Effector CD8-positive, alpha-beta T cell (primary cell): ENCODE data around the gene POU2F2.
"Not testable (repeated sequence)": the region's sequence is repeated elsewhere in the genome, so short reads cannot be mapped to it uniquely, and the experiment has no call there.

Experiments
- DNase-seq: peaks from one replicate; lab custom pipeline; 2025; lab: John Stamatoyannopoulos, UW

POU2F2 gene

DNA sequence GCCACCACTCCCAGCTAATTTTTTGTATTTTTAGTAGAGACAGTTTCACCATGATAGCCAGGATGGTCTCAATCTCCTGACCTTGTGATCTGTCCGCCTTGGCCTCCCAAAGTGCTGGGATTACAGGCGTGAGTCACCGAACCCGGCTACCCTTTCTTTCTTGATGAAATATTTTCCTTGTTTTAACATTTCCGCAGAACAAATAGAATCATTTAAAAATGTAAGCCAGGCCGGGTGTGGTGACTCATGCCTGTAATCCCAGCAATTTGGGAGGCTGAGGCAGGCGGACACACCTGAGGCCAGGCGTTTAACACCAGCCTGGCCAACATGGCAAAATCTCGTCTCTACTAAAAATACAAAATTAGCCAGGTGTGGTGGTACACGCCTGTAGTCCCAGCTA, 32.0 kb downstream of the POU2F2 start:
- DNase-seq, result not testable (repeated sequence)

DNA sequence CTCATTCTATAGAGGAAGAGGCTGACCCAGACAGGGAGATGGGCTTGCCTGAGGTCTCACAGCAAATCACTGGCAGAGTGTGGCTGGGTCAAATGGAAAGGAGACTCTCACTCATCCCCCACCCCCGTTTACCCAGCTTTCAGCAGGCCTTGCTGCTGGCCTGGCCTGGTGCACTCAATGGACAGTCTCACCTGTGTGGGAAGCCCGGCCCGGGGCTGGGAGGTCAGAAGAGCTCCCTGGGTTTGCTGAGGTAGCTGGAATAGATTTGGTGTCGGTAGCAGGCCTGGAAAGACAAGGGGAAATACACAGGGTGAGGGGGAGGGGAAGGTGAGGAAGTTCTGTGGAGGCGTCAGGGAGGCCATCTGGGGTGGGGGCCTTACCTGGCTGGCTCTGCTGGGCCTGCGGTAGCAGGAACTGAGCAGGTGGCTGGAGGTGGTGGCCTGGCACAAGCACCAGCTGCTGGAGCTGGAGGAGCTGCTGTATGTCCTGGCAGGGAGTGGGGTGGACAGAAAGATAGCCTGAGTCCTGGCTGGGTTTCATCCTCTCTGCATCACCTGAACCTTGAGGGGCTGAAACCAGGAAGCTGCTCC, 32.8 kb downstream of the POU2F2 start:
- DNase-seq, result no peak

DNA sequence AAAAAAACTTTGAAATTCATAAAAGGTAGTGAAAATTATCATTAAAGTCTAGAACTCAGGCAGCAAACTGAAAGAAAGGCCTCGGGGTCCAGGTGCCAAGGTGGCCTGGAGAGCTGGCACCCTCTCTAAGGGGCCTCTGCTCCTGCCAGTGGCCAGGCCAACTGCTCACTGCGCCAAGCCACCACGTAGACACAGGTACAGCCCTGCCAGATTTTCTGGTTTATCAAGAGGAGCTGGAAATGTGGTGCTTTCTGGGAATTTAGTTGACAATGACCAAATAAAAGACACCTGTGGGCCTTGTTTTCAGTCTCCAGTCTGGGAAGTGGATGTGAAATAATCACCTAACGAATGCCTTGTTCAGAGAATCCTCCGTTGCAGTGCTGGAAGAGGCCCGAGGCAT, 33.5 kb downstream of the POU2F2 start:
- no peak for DNase-seq

DNA sequence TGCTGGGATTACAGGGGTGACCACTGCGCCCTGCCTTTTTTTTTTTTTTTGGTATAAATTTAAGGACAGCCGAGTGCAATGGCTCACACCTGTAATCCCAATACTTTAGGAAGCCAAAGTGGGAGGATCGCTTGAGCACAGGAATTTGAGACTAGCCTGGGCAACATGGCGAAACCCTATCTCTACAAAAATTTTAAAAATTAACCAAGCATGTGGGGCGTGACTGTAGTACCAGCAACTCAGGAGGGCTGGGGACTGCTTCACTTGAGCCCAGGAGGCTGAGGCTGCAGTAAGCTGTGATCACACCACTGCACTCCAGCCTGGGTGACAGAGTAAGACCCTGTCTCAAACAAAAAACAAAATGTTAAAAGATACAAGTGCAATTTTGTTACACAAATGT, 34.8 kb downstream of the POU2F2 start:
- DNase-seq, result no peak

DNA sequence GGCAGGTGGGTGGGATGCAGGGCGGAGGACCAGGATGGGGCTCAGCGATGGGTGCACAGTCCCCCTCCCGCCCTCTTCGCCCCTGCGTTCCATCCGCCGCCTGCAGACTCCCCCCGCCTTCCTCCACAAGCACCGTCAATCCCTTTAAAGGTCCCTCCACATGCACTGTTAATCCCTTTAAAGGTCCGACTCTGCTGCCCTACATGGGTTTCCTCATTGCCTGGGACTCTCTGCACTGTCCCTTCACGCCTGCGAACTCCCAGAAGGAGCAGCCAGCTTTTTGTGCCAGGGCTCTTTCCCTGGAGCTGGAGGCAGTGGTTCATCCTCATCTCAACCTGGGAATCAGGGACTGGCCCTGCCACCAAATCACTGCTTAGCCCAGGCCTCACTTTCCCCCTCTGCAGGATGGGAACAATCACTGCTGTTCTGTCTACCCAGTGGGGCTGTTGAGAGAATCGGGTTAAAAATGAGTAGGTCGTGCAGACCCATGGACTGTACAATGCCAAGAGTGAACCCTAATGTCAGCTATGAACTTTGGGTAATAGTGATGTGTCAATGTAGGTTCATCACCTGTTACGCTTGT, 35.9 kb downstream of the POU2F2 start:
- no peak for DNase-seq

DNA sequence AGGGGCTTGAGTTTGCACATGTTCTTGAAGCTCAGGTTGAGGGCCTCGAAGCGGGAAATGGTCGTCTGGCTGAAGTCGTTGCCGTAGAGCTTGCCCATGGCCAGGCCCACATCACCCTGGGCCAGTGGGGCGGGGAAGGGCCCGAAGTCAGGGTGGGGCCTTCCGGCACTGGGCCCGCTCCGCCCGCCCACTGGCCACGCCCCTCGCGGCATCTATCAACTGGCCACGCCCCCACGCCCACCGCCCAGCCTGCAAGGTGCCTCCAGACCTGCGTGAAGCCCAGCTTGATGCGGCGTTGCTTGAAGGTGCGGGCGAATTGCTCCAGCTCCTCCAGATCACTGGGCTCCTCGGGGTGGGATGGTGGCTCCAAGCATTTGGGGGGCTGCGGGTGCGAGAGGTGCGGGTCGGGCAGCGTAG, 36.4 kb downstream of the POU2F2 start:
- no peak for DNase-seq

DNA sequence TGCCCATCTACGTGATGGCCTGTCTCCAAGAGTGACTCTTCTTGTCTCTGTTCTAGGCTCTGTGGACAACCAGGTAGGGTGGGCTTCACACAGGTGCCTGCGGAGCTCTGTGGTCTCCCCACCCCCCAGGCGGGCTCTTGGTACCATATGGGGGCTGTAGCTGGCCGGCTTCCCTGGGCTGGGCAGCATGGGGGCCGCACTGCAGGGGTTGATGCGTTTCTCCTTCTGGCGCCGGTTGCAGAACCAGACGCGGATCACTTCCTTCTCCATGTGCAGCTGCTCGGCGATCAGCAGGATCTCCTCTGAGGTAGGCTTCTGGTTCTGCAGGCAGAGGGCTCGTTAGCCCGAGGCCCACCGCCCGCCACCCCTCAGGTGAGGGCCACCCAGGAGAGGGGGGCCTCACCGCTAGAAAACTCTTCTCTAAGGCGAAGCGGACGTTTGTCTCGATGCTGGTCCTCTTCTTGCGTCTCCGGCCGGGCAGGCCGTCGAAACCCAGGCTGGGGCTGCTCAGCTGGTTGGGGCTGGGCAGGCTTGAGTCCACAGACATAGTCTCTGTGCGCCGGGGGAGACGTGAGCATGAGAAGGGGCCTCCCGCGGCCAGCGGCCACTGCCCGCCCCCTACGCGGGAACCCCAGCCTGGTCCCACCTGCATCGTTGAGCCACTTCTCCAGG, 37.0 kb downstream of the POU2F2 start:
- no peak for DNase-seq

DNA sequence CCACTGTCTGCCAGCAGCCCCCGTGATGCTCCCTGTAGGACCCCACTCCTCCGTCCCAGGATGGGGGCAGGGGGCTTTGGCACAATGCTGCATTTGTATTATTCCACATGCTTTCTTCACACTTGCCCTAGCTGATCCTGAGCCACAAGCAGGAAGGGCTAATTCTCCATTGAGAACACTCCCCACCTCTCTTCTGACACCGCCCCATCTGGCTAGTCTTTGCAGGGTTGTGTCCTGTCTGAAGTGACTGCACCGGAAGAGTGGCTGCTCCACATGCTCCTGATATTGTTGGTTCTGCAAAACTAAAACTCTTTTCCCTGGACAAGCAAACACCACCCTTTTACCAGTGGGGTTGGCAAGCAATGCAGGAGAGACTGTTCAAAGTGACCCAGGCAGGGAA, 38.3 kb downstream of the POU2F2 start:
- no peak for DNase-seq

DNA sequence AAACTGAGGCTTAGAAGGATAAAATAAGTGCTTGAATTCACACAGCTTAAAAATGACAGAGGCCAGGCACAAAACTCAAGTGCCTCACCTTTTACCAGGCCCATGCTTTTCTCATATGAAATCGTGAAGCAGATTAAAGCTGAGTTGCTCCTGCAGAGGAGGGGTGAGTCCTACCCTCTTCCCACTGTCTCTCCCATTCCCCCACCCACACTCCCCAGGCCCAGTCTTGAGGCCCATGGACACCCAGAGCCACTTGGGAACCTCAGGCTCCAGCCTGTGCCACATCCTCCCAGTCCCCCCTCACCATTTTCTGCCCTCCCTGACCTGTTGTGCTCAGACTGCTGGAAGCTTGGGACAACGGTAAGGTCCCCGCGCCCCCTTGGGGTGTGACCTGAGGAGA, 38.7 kb downstream of the POU2F2 start:
- DNase-seq, result no peak

DNA sequence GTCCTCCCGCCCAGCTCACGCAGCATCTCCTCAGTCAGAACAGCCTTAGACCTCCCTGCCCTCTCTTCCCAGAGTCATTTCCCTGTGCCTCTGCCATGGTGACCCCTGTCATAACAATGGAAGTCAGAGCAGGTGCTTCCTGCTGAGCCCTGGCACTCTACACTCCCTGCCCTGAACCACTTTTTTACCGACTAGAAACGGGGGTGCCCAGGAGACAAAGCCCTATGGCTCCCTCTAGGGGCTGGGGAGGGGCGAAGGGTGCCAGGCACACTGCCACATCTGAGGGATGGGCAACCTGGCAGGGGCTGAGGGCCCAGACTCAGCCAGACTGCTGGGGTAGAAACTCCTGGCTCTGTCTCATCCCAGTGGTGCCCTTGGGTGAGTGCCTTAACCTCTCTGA, 39.9 kb downstream of the POU2F2 start:
- DNase-seq, result peak; percentile 10

DNA sequence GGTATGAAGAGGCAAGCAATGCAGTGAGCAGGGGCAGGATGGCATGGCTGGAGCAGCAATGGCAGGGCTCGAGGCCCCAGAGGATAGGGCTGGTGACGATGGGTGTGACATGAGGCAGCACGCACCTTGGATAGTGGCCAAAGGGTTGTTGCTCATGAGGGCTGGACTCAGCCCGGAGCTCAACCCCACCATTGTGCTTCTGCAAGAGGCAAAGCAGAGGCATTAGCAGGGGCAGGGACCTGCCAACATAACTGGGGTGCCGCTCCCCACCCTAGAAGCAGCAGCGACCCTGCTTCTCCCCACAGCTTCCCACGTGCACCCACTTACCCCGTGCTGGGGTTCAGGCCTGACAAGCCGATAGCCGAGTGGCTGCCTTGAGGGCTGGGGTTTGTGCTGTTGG, 40.5 kb downstream of the POU2F2 start:
- no peak for DNase-seq

DNA sequence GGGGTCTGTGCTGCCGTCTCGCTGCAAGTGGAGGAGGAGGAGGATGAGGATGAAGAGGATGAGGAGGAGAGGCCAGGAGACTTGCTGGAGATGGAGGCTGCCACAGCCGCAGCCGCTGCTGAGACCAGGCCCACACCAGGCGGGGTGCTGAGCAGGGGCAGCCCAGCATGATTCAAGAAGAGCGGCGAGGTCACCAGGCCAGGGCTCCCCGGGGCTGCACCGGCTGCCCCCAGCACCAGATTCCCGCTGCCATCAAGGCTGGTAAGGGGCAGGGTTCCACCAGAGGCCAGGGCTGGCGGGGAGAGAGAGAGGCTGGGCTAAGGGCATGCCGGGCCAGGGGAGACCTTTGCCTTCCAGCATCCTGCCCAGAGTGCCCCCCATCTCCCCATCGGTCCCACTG, 40.9 kb downstream of the POU2F2 start:
- no peak for DNase-seq

DNA sequence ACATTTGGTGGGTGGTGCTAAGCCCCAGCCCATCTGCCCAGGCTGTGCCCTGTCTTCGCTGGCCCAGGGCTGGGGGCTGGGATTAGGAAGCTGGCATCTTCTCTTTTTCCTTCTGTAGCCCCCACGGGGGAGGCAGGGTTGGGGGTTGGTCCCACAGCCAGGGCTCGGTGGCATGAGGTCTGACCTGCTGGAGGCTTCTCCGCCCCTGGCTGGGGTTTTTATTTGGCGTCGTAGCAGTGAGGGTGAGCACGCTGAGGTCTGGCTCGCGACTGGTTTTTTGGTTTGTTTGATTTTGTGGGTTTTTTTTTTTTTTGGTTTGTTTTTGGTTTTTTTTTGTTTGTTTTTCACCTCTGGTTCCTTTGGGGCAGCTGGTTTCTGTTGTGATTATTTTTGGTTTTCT, 41.6 kb downstream of the POU2F2 start:
- DNase-seq, result no peak

DNA sequence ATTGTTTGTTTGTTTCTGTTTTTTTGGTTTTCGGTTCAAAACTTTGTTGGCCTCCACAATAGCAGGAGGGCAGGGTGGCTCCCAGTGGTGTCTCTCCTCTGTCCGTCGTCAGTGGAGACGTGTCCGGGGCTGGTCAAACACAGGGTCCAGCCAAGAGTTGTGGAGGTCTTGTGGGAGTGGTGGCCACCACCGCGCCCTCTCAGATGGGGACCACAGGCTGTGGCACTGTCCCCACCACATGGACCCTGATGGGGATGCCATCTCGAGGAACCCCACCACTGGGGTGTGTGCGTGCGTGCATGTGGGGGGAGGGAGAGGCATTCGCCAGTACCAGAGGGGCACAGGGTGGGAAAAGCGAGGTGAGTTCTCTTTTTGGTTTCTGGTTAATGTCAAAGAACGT, 42.5 kb downstream of the POU2F2 start:
- DNase-seq, result no peak

DNA sequence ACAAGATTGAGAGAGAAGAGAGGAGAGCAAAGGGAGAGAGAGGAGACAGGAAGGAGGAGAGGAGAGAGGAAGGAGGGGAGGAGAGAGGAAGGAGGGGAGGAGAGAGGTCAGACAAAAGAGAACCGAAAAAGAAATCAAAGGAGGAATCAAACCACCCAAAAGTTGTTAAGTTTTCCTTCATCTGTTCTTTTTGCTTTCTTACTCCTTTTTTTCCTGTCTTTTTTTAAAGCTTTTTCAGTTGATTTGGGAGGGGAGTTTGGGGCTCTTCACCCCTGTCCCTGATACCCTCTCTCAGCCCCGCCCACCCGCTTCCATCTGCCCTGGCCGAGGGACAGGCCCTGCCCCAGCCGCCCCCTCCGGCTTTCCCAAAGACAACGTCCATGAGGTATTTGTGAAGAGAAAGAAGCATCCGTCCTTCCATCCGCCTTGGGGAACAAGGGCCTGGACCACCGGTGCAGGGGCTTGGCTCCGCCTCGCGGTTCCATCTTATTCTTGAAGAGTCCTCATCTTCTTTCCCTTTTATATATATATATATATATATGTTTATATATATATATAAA, 43.0 kb downstream of the POU2F2 start:
- DNase-seq, result no peak

DNA sequence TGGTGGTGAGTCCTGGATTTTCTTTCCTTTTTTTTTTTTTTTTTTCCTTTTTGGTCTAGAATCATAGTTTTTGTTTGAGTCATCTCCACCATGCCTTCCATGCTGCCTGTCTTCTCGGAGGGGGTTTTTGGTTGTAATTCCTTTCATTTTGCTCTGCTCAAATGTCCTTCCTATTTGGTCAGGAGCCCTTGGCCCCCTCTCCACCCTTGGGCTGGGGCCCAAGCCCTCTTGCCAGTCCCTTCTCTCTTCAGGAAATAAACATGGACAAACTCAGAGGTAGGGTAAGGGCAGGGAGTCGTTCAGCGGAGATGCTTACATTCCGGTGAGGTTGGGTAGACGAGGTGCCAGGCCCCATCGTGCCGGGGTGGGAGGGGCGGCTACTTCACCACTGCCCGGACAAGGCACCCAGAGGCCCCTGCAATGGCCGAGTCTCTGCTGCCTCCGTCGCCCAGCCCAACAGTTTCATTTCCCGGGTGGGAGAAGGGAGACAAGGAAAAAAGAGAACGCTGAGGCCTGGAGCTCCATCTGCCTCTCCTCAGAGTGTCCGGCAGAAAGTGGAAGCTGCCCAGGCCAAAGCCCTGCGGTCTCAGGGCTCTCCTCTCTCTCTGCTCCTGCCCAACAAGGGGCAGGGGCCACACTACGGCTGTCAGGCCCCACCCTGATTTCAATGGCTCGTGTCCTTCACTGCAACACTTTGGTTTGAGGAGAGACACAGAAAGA, 43.6 kb downstream of the POU2F2 start:
- no peak for DNase-seq

DNA sequence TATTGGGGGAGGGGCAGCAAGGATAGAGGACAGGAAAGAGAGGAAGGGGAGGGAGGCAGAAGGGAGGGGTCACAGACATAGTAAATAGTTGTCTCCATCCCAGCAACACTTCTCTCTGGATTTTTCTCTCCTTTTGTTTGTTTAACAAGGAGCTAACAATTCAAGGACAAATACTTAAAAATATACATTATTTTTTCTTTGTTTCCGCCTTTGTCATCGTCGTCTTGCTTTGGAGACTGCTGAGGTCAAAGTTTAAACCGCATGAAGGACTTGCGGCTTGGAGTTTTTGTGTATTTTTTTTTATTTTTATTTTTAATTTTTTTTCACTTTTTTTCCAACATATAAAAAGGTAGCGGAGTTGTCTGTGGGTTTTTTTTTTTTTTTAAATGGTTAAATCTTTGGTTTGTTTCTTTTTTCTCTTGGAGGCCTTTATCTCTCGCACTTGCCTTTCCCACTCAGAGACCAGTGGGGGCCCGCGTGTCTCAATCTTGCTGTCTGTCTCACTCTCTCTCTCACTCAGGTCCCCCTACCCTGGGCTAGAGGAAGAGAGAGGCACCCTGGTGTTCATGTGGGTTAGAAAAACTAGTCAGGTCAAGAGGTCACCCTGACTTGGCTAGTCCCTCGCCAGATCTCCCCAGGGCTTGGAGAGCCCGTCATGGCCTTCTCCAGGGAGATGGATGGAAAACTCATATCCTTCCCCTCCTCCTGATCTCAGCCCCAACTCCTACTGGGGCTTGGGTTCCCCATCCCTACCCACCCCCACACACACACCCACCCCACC, 45.3 kb downstream of the POU2F2 start:
- DNase-seq, result no peak

DNA sequence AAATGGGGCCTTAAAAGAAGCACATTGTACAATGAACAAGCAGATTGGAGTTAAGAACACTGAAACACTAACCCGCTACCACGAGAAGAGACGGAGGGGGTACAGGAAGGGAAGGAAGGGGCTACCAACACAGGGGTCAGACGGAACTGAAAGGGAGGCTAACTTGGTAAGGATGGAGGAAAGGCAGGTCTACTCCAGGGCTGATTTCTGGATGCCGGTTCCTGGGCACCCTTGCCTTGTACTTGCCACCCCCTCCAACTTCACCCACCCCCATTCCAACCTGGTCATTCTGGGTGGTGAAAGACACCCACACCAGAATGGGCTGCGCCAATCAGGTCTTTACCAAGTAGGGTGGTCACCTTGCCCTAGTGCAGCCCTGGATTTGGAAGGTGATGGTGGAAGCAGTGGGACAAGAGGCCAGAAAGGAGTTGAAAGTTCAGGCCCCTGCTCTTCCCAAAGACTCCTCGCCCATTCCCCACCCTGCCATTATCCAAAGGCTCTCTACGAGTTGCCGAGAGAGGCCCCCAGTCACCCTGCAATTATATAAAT, 46.0 kb downstream of the POU2F2 start:
- DNase-seq, result no peak

DNA sequence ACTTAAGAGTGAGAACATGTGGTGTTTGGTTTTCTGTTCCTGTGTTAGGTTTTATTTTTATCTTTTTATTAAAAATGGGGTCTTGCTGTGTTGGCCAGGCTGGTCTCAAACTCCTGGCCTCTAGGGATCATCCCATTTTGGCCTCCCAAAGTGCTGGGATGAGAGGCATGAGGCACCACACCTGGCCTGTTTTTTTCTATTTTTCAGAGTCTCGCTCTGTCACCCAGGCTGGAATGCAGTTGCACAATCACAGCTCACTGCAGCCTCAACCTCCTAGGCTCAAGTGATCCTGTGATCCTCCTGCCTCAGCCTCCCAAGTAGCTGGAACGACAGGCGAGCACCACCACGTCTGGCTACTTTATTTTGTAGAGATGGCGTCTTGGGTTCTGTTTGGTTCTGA, 48.7 kb downstream of the POU2F2 start:
- no peak for DNase-seq

DNA sequence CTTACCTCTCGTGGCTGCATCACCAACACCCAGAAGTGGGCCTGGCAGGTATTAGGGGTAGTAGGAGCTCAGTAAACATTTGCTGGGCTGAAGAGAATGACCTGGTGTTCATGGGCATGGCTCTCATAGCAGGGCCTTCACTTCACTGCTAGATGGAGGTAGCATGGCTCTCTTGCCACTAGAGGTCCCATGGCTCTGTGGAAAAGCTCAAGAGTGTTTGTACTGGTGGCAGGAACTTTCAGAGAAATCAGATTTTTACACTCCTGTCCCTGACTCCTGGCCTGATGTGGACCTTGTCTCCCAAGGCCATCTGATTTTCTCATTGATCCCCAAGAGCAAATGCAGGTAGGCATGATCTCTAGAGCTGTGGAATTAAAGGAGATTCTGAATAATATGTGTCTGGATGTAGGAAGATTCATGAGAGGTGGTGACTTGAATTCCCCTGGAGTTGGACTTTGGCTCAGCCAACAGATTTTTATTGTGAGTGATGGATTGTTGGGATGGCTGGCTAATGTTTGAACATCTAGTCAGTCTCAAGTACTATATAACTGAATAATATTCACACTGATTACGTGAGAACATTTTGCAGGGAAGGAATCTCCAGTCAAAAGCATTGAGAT, 50.6 kb downstream of the POU2F2 start:
- no peak for DNase-seq

DNA sequence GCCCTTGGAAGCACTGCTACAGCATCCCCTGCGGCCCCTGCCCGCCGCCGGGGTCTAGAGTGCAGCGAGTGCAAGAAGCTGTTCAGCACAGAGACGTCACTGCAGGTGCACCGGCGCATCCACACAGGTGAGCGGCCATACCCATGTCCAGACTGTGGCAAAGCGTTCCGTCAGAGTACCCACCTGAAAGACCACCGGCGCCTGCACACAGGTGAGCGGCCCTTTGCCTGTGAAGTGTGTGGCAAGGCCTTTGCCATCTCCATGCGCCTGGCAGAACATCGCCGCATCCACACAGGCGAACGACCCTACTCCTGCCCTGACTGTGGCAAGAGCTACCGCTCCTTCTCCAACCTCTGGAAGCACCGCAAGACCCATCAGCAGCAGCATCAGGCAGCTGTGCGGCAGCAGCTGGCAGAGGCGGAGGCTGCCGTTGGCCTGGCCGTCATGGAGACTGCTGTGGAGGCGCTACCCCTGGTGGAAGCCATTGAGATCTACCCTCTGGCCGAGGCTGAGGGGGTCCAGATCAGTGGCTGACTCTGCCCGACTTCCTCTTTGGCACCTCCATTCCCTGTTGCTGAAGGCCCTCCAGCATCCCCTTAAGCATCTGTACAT, 51.4 kb downstream of the POU2F2 start:
- no peak for DNase-seq
